IMR-90 (cell line): ENCODE results near the gene ARRB1. TPM values are rescaled to one million over a fixed set of nuclear protein-coding genes. Genes with fewer than 3 reads are reported as not detected.

Source experiments
- ATAC-seq: fragments of 200-7000 bp; cut with Tn5 transposase; 2 replicates; pipeline ENCODE4 v1.9.1; 2020; ENCODE audit warnings: low read depth, mild to moderate bottlenecking, moderate library complexity
- BruUV-seq: library from RNA; stranded (reverse); fragments of 400-500 nt; replicated peaks from 2 replicates; lab custom pipeline; 2021; lab: Mats Ljungman, UMichigan
- CTCF ChIA-PET: fragments of 300-600 bp; formaldehyde crosslinking; extraction: SDS; loops from one replicate; lab custom pipeline; 2021; ENCODE audit warnings: antibody characterized with exemption; lab: Yijun Ruan, JAX
- POLR2A ChIA-PET: fragments of 300-600 bp; sonication (Branson Sonifier 250); formaldehyde crosslinking; loops from one replicate; lab custom pipeline; 2022; ENCODE audit warnings: antibody characterized with exemption; ENCODE audit not compliant: unreplicated experiment; lab: Charles Lee
- DNase-seq: peaks from one replicate; pipeline ENCODE4 v3.0.0; 2013
- H2AFZ ChIP-seq: replicated peaks from 2 replicates; pipeline ENCODE3; 2013; ENCODE audit warnings: low read length, mild to moderate bottlenecking; ENCODE audit not compliant: poor library complexity
- H2AK5ac ChIP-seq: 2 replicates; pipeline ENCODE4 v1.6.1; 2013; ENCODE audit warnings: low read depth, low read length, inconsistent platforms
- H2AK9ac ChIP-seq: replicated peaks from 2 replicates; pipeline ENCODE3; 2013; ENCODE audit warnings: mild to moderate bottlenecking, low read depth, low read length, moderate library complexity; ENCODE audit not compliant: poor library complexity
- H2BK120ac ChIP-seq: 2 replicates; pipeline ENCODE4 v1.6.1; 2013; ENCODE audit warnings: low read depth, low read length, inconsistent platforms
- H2BK15ac ChIP-seq: 3 replicates; pipeline ENCODE4 v1.6.1; 2013; ENCODE audit warnings: low read depth, low read length, inconsistent platforms
- H2BK20ac ChIP-seq: 2 replicates; pipeline ENCODE4 v1.6.1; 2013; ENCODE audit warnings: low read depth, mild to moderate bottlenecking, inconsistent platforms, low read length, moderate library complexity
- H2BK5ac ChIP-seq: 2 replicates; pipeline ENCODE4 v1.6.1; 2013; ENCODE audit warnings: mild to moderate bottlenecking, low read depth, low read length, inconsistent platforms; ENCODE audit not compliant: poor library complexity, severe bottlenecking
- H3K14ac ChIP-seq: replicated peaks from 2 replicates; pipeline ENCODE4 v1.6.1; 2013; ENCODE audit warnings: low read depth, low read length, inconsistent platforms
- H3K18ac ChIP-seq: 2 replicates; pipeline ENCODE4 v1.6.1; 2013; ENCODE audit warnings: low read depth, low read length, control low read depth
- H3K23ac ChIP-seq: 2 replicates; pipeline ENCODE4 v1.6.1; 2013; ENCODE audit warnings: low read depth, low read length, inconsistent platforms
- H3K27ac ChIP-seq: 2 replicates; pipeline ENCODE4 v1.5.1; 2013; ENCODE audit warnings: mild to moderate bottlenecking, control low read depth, low read length; ENCODE audit not compliant: insufficient read depth
- H3K27me3 ChIP-seq: 2 replicates; pipeline ENCODE4 v1.6.1; 2013; ENCODE audit warnings: low read length; ENCODE audit not compliant: control insufficient read depth, insufficient read depth
- H3K36me3 ChIP-seq: 2 replicates; pipeline ENCODE4 v1.6.1; 2013; ENCODE audit warnings: low read length, mixed read lengths; ENCODE audit not compliant: control insufficient read depth, insufficient read depth
- H3K4ac ChIP-seq: 2 replicates; pipeline ENCODE4 v1.6.1; 2013; ENCODE audit warnings: low read depth, low read length, inconsistent platforms
- H3K4me1 ChIP-seq: 2 replicates; pipeline ENCODE4 v1.6.1; 2013; ENCODE audit warnings: low read length, mixed read lengths; ENCODE audit not compliant: control insufficient read depth, insufficient read depth
- H3K4me2 ChIP-seq: 2 replicates; pipeline ENCODE4 v1.6.1; 2013; ENCODE audit warnings: low read depth, mild to moderate bottlenecking, control low read depth, low read length, moderate library complexity
- H3K4me3 ChIP-seq: 2 replicates; pipeline ENCODE4 v1.5.1; 2013; ENCODE audit warnings: low read depth, mild to moderate bottlenecking, control low read depth, low read length, moderate library complexity; ENCODE audit not compliant: insufficient read depth
- H3K56ac ChIP-seq: 2 replicates; pipeline ENCODE4 v1.6.1; 2013; ENCODE audit warnings: low read length, inconsistent platforms; ENCODE audit not compliant: insufficient read depth; ENCODE audit errors: extremely low read depth
- H3K79me1 ChIP-seq, 2 experiments: 2 replicates each; pipeline ENCODE4 v1.6.1; 2013; ENCODE audit warnings: low read length in 2 of 2, inconsistent platforms in 1 of 2, low read depth in 1 of 2
- H3K9ac ChIP-seq: 2 replicates; pipeline ENCODE4 v1.6.1; 2013; ENCODE audit warnings: low read depth, low read length, control low read depth
- H3K9me1 ChIP-seq: 2 replicates; pipeline ENCODE4 v1.6.1; 2013; ENCODE audit warnings: low read length, inconsistent platforms; ENCODE audit not compliant: insufficient read depth
- H3K9me3 ChIP-seq: 2 replicates; pipeline ENCODE4 v1.6.1; 2013; ENCODE audit warnings: low read length; ENCODE audit not compliant: control insufficient read depth, insufficient read depth
- H4K20me1 ChIP-seq: 2 replicates; pipeline ENCODE4 v1.6.1; 2013; ENCODE audit warnings: low read length, inconsistent platforms; ENCODE audit not compliant: insufficient read depth
- H4K5ac ChIP-seq: 2 replicates; pipeline ENCODE4 v1.6.1; 2013; ENCODE audit warnings: mild to moderate bottlenecking, low read depth, low read length, control low read depth
- H4K8ac ChIP-seq, 2 experiments: 2 replicates each; pipeline ENCODE4 v1.6.1; 2013; ENCODE audit warnings: low read depth in 2 of 2, low read length in 2 of 2, control low read depth in 1 of 2, inconsistent platforms in 1 of 2
- H4K91ac ChIP-seq: 2 replicates; pipeline ENCODE4 v1.6.1; 2013; ENCODE audit warnings: low read depth, low read length, inconsistent platforms; ENCODE audit not compliant: insufficient read depth
- CTCF ChIP-seq: conservative IDR thresholded peaks from 2 replicates; pipeline ENCODE4 v1.5.1; 2012; ENCODE audit warnings: mild to moderate bottlenecking, low read depth, low read length, improper control_type of control experiment
- MXI1 ChIP-seq: IDR thresholded peaks from 2 replicates; pipeline ENCODE4 v1.6.1; 2012; ENCODE audit warnings: low read depth, mild to moderate bottlenecking, low read length, moderate library complexity, borderline replicate concordance
- POLR2A ChIP-seq: IDR thresholded peaks from 2 replicates; pipeline ENCODE4 v1.6.1; 2012; ENCODE audit warnings: mild to moderate bottlenecking, low read depth, low read length
- RAD21 ChIP-seq: IDR thresholded peaks from 2 replicates; pipeline ENCODE4 v1.6.1; 2012; ENCODE audit warnings: low read length, improper control_type of control experiment
- RCOR1 ChIP-seq: IDR thresholded peaks from 2 replicates; pipeline ENCODE4 v1.6.1; 2012; ENCODE audit warnings: mild to moderate bottlenecking, low read length, improper control_type of control experiment; ENCODE audit not compliant: insufficient replicate concordance
- SMC3 ChIP-seq: fragments of 150-350 bp; IDR thresholded peaks from 2 replicates; pipeline ENCODE4 v1.6.1; 2016; ENCODE audit warnings: low read depth, mild to moderate bottlenecking, antibody characterized with exemption, low read length, moderate library complexity
- WGBS, 2 experiments: methylation state at CpG; one replicate each; pipeline versions ENCODE4 v1.1.5 to v1.1.7; 2013; ENCODE audit warnings: missing lambda C conversion rate in 2 of 2; ENCODE audit not compliant: insufficient read length in 1 of 2; ENCODE audit errors: extremely low coverage in 2 of 2; 5-methylcytosine and 5-hydroxymethylcytosine counted together
- dilution Hi-C: fragments of 300-500 bp; cut with HindIII; formaldehyde crosslinking; loops from one replicate; pipeline ENCODE4 v1.14.3; 2018; ENCODE audit warnings: low sequenced_read_pairs; ENCODE audit not compliant: unreplicated experiment
- in situ Hi-C: fragments of 300-500 bp; cut with MboI; formaldehyde crosslinking; loops from 3 replicates; pipeline ENCODE4 v1.14.3; 2019; ENCODE audit warnings: low sequenced_read_pairs, inconsistent platforms, mixed read lengths
- intact Hi-C: fragments of 100-400 bp; cut with micrococcal nuclease; formaldehyde crosslinking; loops from 2 replicates; pipeline ENCODE4 v1.10.0; 2022
- polyA plus RNA-seq, 3 experiments: library from polyadenylated mRNA; depleted of rRNA; stranded (reverse); fragments of >200 nt; gene quantifications; 2 replicates each; pipeline ENCODE4 v1.2.3, GENCODE V29; 2012; ENCODE audit warnings: low replicate concordance in 1 of 3
- total RNA-seq: library from RNA; depleted of rRNA; stranded (reverse); fragments of >200 nt; gene quantifications from 2 replicates; pipeline ENCODE4 v1.2.3, GENCODE V29; 2012

Gene ARRB1
- total and polyA plus RNA-seq, 2 of the 4 experiments (the other 2 are of a cell fraction), result 11.0 to 17.4 TPM

- 25% methylated on average over 4 of the region's 24 CpGs; no CpG with 5 or more reads in 1 of the 2 experiments for WGBS, 2 experiments
- Histone ChIP-seq H3K23ac (no peak overlapping the region), H4K8ac (peak overlapping the region in 1 of 2 experiments; percentile 63; a peak in 2 of 4 replicates), H3K9me1 (no peaks in the 10 kb centered on the region), H2BK120ac (peak overlapping the region; percentile 25; the same call in 1 of the 2 replicates), H2BK5ac (no peak overlapping the region), H4K20me1 (peaks cover 5% of the 10 kb centered on the region; the same call in 1 of the 2 replicates), H3K9me3 (no peaks in the 10 kb centered on the region), H3K9ac (no peak overlapping the region), H3K18ac (no peak overlapping the region), H3K36me3 (no peaks in the 10 kb centered on the region), H3K4me3 (no peak overlapping the region), H3K56ac (no peak overlapping the region), H3K27me3 (no peaks in the 10 kb centered on the region), H2BK15ac (no peak overlapping the region), H3K27ac (no peak overlapping the region), H3K4ac (peak overlapping the region; percentile 66; the same call in 1 of the 2 replicates), H3K4me2 (peak overlapping the region; percentile 9; the same call in 1 of the 2 replicates), H3K14ac (0 out of 2 replicates have a peak overlapping the region, but pooled peaks have one; percentile 7), H4K91ac (no peak overlapping the region), H2AFZ (peak overlapping the region; percentile 89), H2BK20ac (peak overlapping the region; percentile 60; the same call in 1 of the 2 replicates), H4K5ac (no peak overlapping the region), H2AK5ac (peak overlapping the region; percentile 70; the same call in 1 of the 2 replicates), H3K79me1 (no peaks in the 10 kb centered on the region), H3K4me1 (peaks cover 4% of the 10 kb centered on the region), H2AK9ac (peak overlapping the region; percentile 83)
- ATAC-seq (peak; percentile 73), DNase-seq (peak; percentile 47)
- TF ChIP-seq SMC3 (peak; percentile 99), RAD21 (peak; percentile 99), MXI1 (no peak), POLR2A (0 out of 2 replicates have a peak, but pooled peaks have one; percentile 55), CTCF (peak; percentile 98), RCOR1 (no peak)
- dilution Hi-C loops, result no loop called here
- in situ Hi-C loops, result loop anchor here (5.0 kb wide), 2 partner anchors 57 to 107 kb away; no protein-coding TSS in a partner anchor
- ChIA-PET POLR2A (no interaction called here), CTCF (interaction anchor here (0.7 to 3.0 kb wide), 5 partner anchors 22 to 108 kb away, joined by 3 to 24 read pairs (median 4); no protein-coding TSS in a partner anchor)
- no TSS peak for BruUV-seq
- intact Hi-C loops, result loop anchor here (1.0 to 5.0 kb wide), 3 partner anchors 56 to 483 kb away; no protein-coding TSS in a partner anchor
Observed at GRCh38 chr11:75384438-75385080, 33.1 kb upstream of the ARRB1 start.
